SU-DHL-6 (cell line): ENCODE results near the gene EIF5A2.

Experiments
- H2AFZ ChIP-seq: fragments of 200-600 bp; sonication (generic); 2 replicates; pipeline ENCODE4 v1.6.1; 2014; ENCODE audit warnings: low read depth, mild to moderate bottlenecking, moderate library complexity, mixed read lengths, antibody characterized with exemption, low read length; ENCODE audit not compliant: severe bottlenecking
- H3F3A ChIP-seq: fragments of 200-600 bp; shearing (Covaris generic); 2 replicates; pipeline ENCODE4 v1.6.0; 2016; ENCODE audit warnings: antibody characterized with exemption, mild to moderate bottlenecking; ENCODE audit not compliant: insufficient read depth
- H3K27ac ChIP-seq: fragments of 200-600 bp; sonication (generic); 2 replicates; pipeline ENCODE4 v1.5.1; 2016; ENCODE audit warnings: low read depth, mild to moderate bottlenecking, low read length, moderate library complexity, mixed read lengths
- H3K27me3 ChIP-seq: fragments of 200-600 bp; sonication (generic), shearing (Covaris generic); 2 replicates; pipeline ENCODE4 v1.6.0; 2014; ENCODE audit warnings: mild to moderate bottlenecking, low read length
- H3K36me3 ChIP-seq: fragments of 200-600 bp; sonication (generic); 2 replicates; pipeline ENCODE4 v1.6.1; 2014; ENCODE audit warnings: mild to moderate bottlenecking, low read length, mixed read lengths
- H3K4me2 ChIP-seq: fragments of 300-600, 200-600 bp; shearing (Covaris generic), sonication (generic); 2 replicates; pipeline ENCODE4 v1.6.0; 2014; ENCODE audit warnings: low read length, low read depth, mild to moderate bottlenecking; ENCODE audit not compliant: poor library complexity, severe bottlenecking
- H3K4me3 ChIP-seq: fragments of 200-600 bp; sonication (generic); 2 replicates; pipeline ENCODE4 v1.5.1; 2014; ENCODE audit warnings: antibody characterized with exemption, low read length, mild to moderate bottlenecking, mixed read lengths; ENCODE audit not compliant: insufficient read depth, poor library complexity, severe bottlenecking
- H3K79me2 ChIP-seq: fragments of 200-600 bp; sonication (generic); 2 replicates; pipeline ENCODE4 v1.6.1; 2014; ENCODE audit warnings: mild to moderate bottlenecking, low read length, moderate library complexity; ENCODE audit not compliant: insufficient read depth
- H3K9ac ChIP-seq: fragments of 200-600 bp; sonication (generic); 2 replicates; pipeline ENCODE4 v1.7.0; 2014; ENCODE audit warnings: mild to moderate bottlenecking, low read length
- H3K9me2 ChIP-seq: fragments of 200-600 bp; sonication (generic); replicated peaks from 2 replicates; pipeline ENCODE4 v1.6.1; 2014; ENCODE audit warnings: low read length; ENCODE audit not compliant: insufficient read depth
- H3K9me3 ChIP-seq: fragments of 200-600 bp; sonication (generic); 2 replicates; pipeline ENCODE4 v1.6.1; 2014; ENCODE audit warnings: low read length, mixed read lengths; ENCODE audit not compliant: insufficient read depth
- H4K20me1 ChIP-seq: fragments of 200-600 bp; sonication (generic); 2 replicates; pipeline ENCODE4 v1.6.1; 2014; ENCODE audit warnings: low read depth, mild to moderate bottlenecking, antibody characterized with exemption, low read length, moderate library complexity, mixed read lengths
- CTCF ChIP-seq: fragments of 200-600 bp; sonication (generic); IDR thresholded peaks from one replicate; pipeline ENCODE4 v1.5.1; 2017; ENCODE audit warnings: antibody characterized with exemption, mild to moderate bottlenecking, low read length, moderate library complexity; ENCODE audit not compliant: insufficient read depth, poor library complexity, severe bottlenecking
- EZH2phosphoT487 ChIP-seq: fragments of 200-600 bp; sonication (generic), shearing (Covaris generic); conservative IDR thresholded peaks from 2 replicates; pipeline ENCODE4 v1.6.1; 2018; ENCODE audit warnings: mild to moderate bottlenecking, antibody characterized with exemption, low read length, moderate library complexity, mixed read lengths

The EIF5A2 gene

GRCh38 chr3:170918715-170919114, 10.3 kb upstream of the EIF5A2 start:
- H3F3A ChIP-seq: no peaks in the 10 kb centered on the region
- no peaks in the 10 kb centered on the region for H3K79me2 ChIP-seq
- H3K27ac ChIP-seq: no peak overlapping the region
- H3K9ac ChIP-seq: no peak overlapping the region
- H3K9me3 ChIP-seq: no peaks in the 10 kb centered on the region
- no peak for TF ChIP-seq EZH2phosphoT487
- TF ChIP-seq CTCF: no peak
- H3K27me3 ChIP-seq: no peaks in the 10 kb centered on the region
- H3K36me3 ChIP-seq: no peaks in the 10 kb centered on the region
- no peak overlapping the region for H3K4me2 ChIP-seq
- H2AFZ ChIP-seq: no peak overlapping the region
- no peaks in the 10 kb centered on the region for H3K9me2 ChIP-seq
- H4K20me1 ChIP-seq: no peaks in the 10 kb centered on the region
- no peak overlapping the region for H3K4me3 ChIP-seq

- no peaks in the 10 kb centered on the region for H3F3A ChIP-seq
- H3K9ac ChIP-seq: no peak overlapping the region
- no peaks in the 10 kb centered on the region for H3K9me3 ChIP-seq
- no peaks in the 10 kb centered on the region for H3K9me2 ChIP-seq
- H3K4me3 ChIP-seq: no peak overlapping the region
- no peaks in the 10 kb centered on the region for H3K79me2 ChIP-seq
- no peak overlapping the region for H3K4me2 ChIP-seq
- H3K27ac ChIP-seq: no peak overlapping the region
- H4K20me1 ChIP-seq: no peaks in the 10 kb centered on the region
- no peaks in the 10 kb centered on the region for H3K36me3 ChIP-seq
- H2AFZ ChIP-seq: no peak overlapping the region
- no peak for TF ChIP-seq EZH2phosphoT487
- no peaks in the 10 kb centered on the region for H3K27me3 ChIP-seq
These were observed 6.3 kb upstream of the EIF5A2 start for GRCh38 chr3:170914690-170915089.

- Histone ChIP-seq H3K79me2 (no peaks in the 10 kb centered on the region), H3K9me3 (no peaks in the 10 kb centered on the region), H3K9ac (no peak overlapping the region), H3K27ac (no peak overlapping the region), H3K4me3 (no peak overlapping the region), H3K36me3 (no peaks in the 10 kb centered on the region), H3K27me3 (no peaks in the 10 kb centered on the region), H3K4me2 (no peak overlapping the region), H3F3A (no peaks in the 10 kb centered on the region), H3K9me2 (no peaks in the 10 kb centered on the region), H4K20me1 (no peaks in the 10 kb centered on the region), H2AFZ (no peak overlapping the region)
- TF ChIP-seq EZH2phosphoT487: no peak
- no peak for TF ChIP-seq CTCF
These were observed 5.8 kb upstream of the EIF5A2 start for GRCh38 chr3:170914212-170914611.

GRCh38 chr3:170911051-170911450, 2.6 kb upstream of the EIF5A2 start:
- TF ChIP-seq EZH2phosphoT487 (no peak), CTCF (no peak)
- H3K27ac ChIP-seq: no peak overlapping the region

More at GRCh38 chr3:170911051-170911450, 2.6 kb upstream of the EIF5A2 start:
- Histone ChIP-seq H3K9me2 (no peaks in the 10 kb centered on the region), H2AFZ (no peak overlapping the region), H3K79me2 (no peaks in the 10 kb centered on the region), H4K20me1 (no peaks in the 10 kb centered on the region), H3K27me3 (no peaks in the 10 kb centered on the region), H3F3A (no peaks in the 10 kb centered on the region), H3K4me3 (no peak overlapping the region), H3K9ac (no peak overlapping the region), H3K9me3 (no peaks in the 10 kb centered on the region), H3K4me2 (no peak overlapping the region), H3K36me3 (no peaks in the 10 kb centered on the region)
